Subcutaneous abdominal adipose tissue (tissue), 5 donors: ENCODE measurements around the gene SATB2.

Experiments used
- H3K27ac ChIP-seq: one replicate; pipeline ENCODE4 v1.7.0; 2013; ENCODE audit warnings: low read depth, mild to moderate bottlenecking, inconsistent platforms, low read length, moderate library complexity
- H3K27me3 ChIP-seq, 5 donors: one replicate each; pipeline ENCODE4 v1.7.0; 2013; ENCODE audit warnings: low read length in 5 of 5, inconsistent platforms in 1 of 5; ENCODE audit not compliant: control insufficient read depth in 5 of 5, insufficient read depth in 4 of 5
- H3K36me3 ChIP-seq, 5 donors: one replicate each; pipeline ENCODE4 v1.7.0; 2013; ENCODE audit warnings: low read length in 5 of 5; ENCODE audit not compliant: control insufficient read depth in 5 of 5, insufficient read depth in 5 of 5
- H3K4me1 ChIP-seq, 5 donors: one replicate each; pipeline ENCODE4 v1.7.0; 2013; ENCODE audit warnings: low read length in 5 of 5, mild to moderate bottlenecking in 3 of 5, moderate library complexity in 1 of 5; ENCODE audit not compliant: control insufficient read depth in 5 of 5, insufficient read depth in 5 of 5
- H3K4me3 ChIP-seq, 5 donors: one replicate each; pipeline ENCODE4 v1.7.0; 2013; ENCODE audit warnings: low read length in 5 of 5, low read depth in 1 of 5
- H3K9ac ChIP-seq, 5 donors: one replicate each; pipeline ENCODE4 v1.7.0; 2013; ENCODE audit warnings: low read length in 5 of 5, mild to moderate bottlenecking in 4 of 5, moderate library complexity in 3 of 5
- H3K9me3 ChIP-seq, 5 donors: one replicate each; pipeline ENCODE4 v1.7.0; 2013; ENCODE audit warnings: low read length in 5 of 5; ENCODE audit not compliant: control insufficient read depth in 5 of 5
- donor health status: healthy.
- donor health status: healthy.
- donor health status: healthy.
- donor health status: healthy.
- donor health status: healthy.

Gene SATB2

DNA sequence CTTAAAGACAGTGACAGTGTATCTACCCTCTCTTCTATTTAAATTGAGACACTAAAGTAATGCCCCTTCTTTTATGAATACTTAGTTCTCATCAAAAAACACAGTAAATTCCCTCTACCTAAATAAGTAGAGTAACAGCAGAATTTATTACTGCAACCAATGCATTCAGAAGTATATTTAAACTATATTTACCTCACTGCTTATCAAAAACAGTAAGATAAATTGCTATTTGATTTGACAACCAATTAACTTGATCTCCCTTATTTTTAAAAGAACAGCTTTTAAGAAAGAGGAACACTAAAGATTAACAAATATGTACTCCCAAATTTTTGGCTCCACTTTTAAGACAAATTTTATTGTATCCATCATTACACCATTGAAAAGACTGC, 4.8 kb downstream of the SATB2 start:
- H3K9ac ChIP-seq, result no peak overlapping the region
- peaks cover 0 to 26% (median 25%) of the 10 kb centered on the region in 5 donors for H3K4me1 ChIP-seq
- no peak overlapping the region for H3K4me3 ChIP-seq
- H3K9me3 ChIP-seq, result no peaks in the 10 kb centered on the region
- H3K27me3 ChIP-seq, result peaks cover 6 to 24% (median 20%) of the 10 kb centered on the region in 5 donors
- no peak overlapping the region for H3K27ac ChIP-seq
- H3K36me3 ChIP-seq, result no peaks in the 10 kb centered on the region

GRCh38 chr2:199452260-199452990, 5.3 kb downstream of the SATB2 start:
- peaks cover 6 to 24% (median 20%) of the 10 kb centered on the region in 5 donors for H3K27me3 ChIP-seq
- H3K4me1 ChIP-seq, result peaks cover 0 to 21% (median 20%) of the 10 kb centered on the region in 5 donors

GRCh38 chr2:199449956-199450355, 7.8 kb downstream of the SATB2 start:
- H3K27me3 ChIP-seq, result peaks cover 0 to 11% (median 9%) of the 10 kb centered on the region in 5 donors
- no peak overlapping the region for H3K9ac ChIP-seq
- H3K36me3 ChIP-seq, result no peaks in the 10 kb centered on the region
- H3K9me3 ChIP-seq, result no peaks in the 10 kb centered on the region
- H3K27ac ChIP-seq, result no peak overlapping the region
- H3K4me3 ChIP-seq, result no peak overlapping the region
- no peaks in the 10 kb centered on the region for H3K4me1 ChIP-seq

More at GRCh38 chr2:199452260-199452990, 5.3 kb downstream of the SATB2 start:
- no peak overlapping the region for H3K27ac ChIP-seq
- no peaks in the 10 kb centered on the region for H3K9me3 ChIP-seq
- no peak overlapping the region for H3K9ac ChIP-seq
- no peak overlapping the region for H3K4me3 ChIP-seq
- H3K36me3 ChIP-seq, result no peaks in the 10 kb centered on the region

GRCh38 chr2:199449455-199449854, 8.3 kb downstream of the SATB2 start:
- no peaks in the 10 kb centered on the region for H3K4me1 ChIP-seq
- H3K4me3 ChIP-seq, result no peak overlapping the region
- H3K9me3 ChIP-seq, result no peaks in the 10 kb centered on the region
- peaks cover 0 to 9% (median 8%) of the 10 kb centered on the region in 5 donors for H3K27me3 ChIP-seq
- H3K9ac ChIP-seq, result no peak overlapping the region
- H3K36me3 ChIP-seq, result no peaks in the 10 kb centered on the region
- no peak overlapping the region for H3K27ac ChIP-seq

DNA sequence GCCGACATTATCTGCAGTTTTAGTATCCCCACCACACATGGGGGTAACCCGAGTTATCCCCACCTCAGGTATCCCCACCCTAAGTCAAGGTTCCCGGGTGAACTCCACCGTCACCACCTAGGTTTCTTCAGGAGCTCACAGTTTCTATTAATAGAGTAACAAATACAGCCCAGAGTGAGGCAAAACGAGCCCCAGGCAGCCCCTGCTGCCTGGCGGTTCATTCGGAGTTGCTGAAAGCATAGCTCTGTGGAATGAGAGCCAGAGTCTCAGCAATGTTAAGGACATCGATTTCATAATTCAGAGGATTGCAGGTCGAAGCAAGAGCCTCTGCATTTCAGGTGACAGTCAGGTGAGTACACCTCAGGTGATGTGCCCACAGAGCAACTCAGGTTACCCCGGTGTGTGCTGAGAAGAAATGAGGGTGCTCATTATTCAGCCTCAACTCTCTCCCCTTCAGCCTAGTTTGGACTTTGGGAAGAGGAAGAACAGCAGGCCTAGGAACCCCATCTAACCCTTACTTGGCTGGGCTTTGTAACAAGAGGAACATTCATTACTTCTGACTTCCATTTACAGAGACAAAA, 10.7 kb downstream of the SATB2 start:
- H3K9ac ChIP-seq, result no peak overlapping the region
- no peaks in the 10 kb centered on the region for H3K9me3 ChIP-seq
- no peak overlapping the region for H3K4me3 ChIP-seq
- H3K4me1 ChIP-seq, result no peaks in the 10 kb centered on the region
- no peaks in the 10 kb centered on the region for H3K36me3 ChIP-seq
- peaks cover 0 to 6% (median under 1%) of the 10 kb centered on the region in 5 donors for H3K27me3 ChIP-seq
- no peak overlapping the region for H3K27ac ChIP-seq

DNA sequence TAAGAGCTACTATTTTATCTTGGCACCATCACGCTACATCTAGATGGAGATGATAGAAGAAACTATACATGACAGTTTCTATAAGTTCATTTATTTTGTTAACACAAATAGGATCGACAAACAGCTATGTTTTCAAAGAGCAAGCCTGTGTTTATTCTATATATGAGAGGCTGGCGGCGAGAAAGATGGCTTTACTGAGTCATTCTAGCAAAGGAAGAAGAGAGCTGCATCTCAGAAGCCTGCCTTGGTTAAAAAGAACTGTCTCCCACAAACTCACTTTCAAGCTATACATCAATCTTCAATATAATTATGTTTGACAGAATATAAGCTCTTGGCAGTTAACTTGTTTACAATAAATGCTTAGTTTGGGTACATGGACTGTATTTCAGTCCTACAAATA, 13.0 kb downstream of the SATB2 start:
- no peak overlapping the region for H3K9ac ChIP-seq
- H3K36me3 ChIP-seq, result no peaks in the 10 kb centered on the region
- H3K27ac ChIP-seq, result no peak overlapping the region
- H3K9me3 ChIP-seq, result no peaks in the 10 kb centered on the region
- H3K4me3 ChIP-seq, result no peak overlapping the region
- H3K4me1 ChIP-seq, result no peaks in the 10 kb centered on the region
- peaks cover 0 to 2% (median 0%) of the 10 kb centered on the region in 5 donors for H3K27me3 ChIP-seq

GRCh38 chr2:199443589-199444130, 14.1 kb downstream of the SATB2 start:
- no peak overlapping the region for H3K9ac ChIP-seq
- H3K27me3 ChIP-seq, result no peaks in the 10 kb centered on the region
- H3K9me3 ChIP-seq, result no peaks in the 10 kb centered on the region
- no peak overlapping the region for H3K4me3 ChIP-seq
- H3K27ac ChIP-seq, result no peak overlapping the region
- no peaks in the 10 kb centered on the region for H3K36me3 ChIP-seq
- H3K4me1 ChIP-seq, result no peaks in the 10 kb centered on the region

GRCh38 chr2:199442173-199442572, 15.6 kb downstream of the SATB2 start:
- no peaks in the 10 kb centered on the region for H3K9me3 ChIP-seq
- H3K27ac ChIP-seq, result no peak overlapping the region
- H3K4me1 ChIP-seq, result no peaks in the 10 kb centered on the region
- H3K27me3 ChIP-seq, result no peaks in the 10 kb centered on the region
- no peaks in the 10 kb centered on the region for H3K36me3 ChIP-seq
- no peak overlapping the region for H3K9ac ChIP-seq
- no peak overlapping the region for H3K4me3 ChIP-seq

DNA sequence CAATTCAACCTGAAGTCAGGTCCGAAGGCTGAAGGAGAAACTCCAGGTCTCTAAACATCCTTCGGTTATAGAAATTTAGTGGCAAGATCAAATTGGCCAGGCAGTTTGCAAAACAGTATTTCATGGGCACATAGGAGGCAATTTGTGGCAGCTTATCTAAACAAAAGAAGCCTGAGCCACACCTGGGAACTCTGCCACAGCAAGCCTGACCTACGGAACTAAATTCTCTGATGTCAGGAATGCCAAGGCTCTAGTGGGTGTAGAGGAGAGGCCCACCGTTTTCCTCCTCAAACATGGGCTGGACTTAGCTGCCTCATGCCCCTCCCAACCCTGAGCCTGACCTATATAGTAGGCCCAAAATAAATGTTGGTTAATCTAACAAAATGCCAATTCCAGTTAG, 16.0 kb downstream of the SATB2 start:
- no peak overlapping the region for H3K9ac ChIP-seq
- H3K36me3 ChIP-seq, result no peaks in the 10 kb centered on the region
- no peak overlapping the region for H3K27ac ChIP-seq
- H3K4me1 ChIP-seq, result no peaks in the 10 kb centered on the region
- no peaks in the 10 kb centered on the region for H3K9me3 ChIP-seq
- no peaks in the 10 kb centered on the region for H3K27me3 ChIP-seq
- no peak overlapping the region for H3K4me3 ChIP-seq

- no peak overlapping the region for H3K27ac ChIP-seq
- no peak overlapping the region for H3K9ac ChIP-seq
- H3K27me3 ChIP-seq, result no peaks in the 10 kb centered on the region
These were observed 17.6 kb downstream of the SATB2 start for GRCh38 chr2:199440118-199440517.

More at GRCh38 chr2:199440118-199440517, 17.6 kb downstream of the SATB2 start:
- H3K9me3 ChIP-seq, result no peaks in the 10 kb centered on the region
- peaks cover 0 to 8% (median 0%) of the 10 kb centered on the region in 5 donors for H3K36me3 ChIP-seq
- H3K4me3 ChIP-seq, result no peak overlapping the region
- H3K4me1 ChIP-seq, result no peaks in the 10 kb centered on the region
